Inflammatory macrophage treated with lipopolysaccharide for 4 hours (primary cell): ENCODE data around the gene DOP1B.
A peak's percentile ranks its signal among the peaks of the same experiment; 100 is the strongest.
"Not testable (repeated sequence)": the region's sequence is repeated elsewhere in the genome, so short reads cannot be mapped to it uniquely, and the experiment has no call there.

Experiments used
- DNase-seq: peaks from one replicate; pipeline ENCODE4 v3.0.0-alpha.2; 2020

DOP1B gene, protein sequence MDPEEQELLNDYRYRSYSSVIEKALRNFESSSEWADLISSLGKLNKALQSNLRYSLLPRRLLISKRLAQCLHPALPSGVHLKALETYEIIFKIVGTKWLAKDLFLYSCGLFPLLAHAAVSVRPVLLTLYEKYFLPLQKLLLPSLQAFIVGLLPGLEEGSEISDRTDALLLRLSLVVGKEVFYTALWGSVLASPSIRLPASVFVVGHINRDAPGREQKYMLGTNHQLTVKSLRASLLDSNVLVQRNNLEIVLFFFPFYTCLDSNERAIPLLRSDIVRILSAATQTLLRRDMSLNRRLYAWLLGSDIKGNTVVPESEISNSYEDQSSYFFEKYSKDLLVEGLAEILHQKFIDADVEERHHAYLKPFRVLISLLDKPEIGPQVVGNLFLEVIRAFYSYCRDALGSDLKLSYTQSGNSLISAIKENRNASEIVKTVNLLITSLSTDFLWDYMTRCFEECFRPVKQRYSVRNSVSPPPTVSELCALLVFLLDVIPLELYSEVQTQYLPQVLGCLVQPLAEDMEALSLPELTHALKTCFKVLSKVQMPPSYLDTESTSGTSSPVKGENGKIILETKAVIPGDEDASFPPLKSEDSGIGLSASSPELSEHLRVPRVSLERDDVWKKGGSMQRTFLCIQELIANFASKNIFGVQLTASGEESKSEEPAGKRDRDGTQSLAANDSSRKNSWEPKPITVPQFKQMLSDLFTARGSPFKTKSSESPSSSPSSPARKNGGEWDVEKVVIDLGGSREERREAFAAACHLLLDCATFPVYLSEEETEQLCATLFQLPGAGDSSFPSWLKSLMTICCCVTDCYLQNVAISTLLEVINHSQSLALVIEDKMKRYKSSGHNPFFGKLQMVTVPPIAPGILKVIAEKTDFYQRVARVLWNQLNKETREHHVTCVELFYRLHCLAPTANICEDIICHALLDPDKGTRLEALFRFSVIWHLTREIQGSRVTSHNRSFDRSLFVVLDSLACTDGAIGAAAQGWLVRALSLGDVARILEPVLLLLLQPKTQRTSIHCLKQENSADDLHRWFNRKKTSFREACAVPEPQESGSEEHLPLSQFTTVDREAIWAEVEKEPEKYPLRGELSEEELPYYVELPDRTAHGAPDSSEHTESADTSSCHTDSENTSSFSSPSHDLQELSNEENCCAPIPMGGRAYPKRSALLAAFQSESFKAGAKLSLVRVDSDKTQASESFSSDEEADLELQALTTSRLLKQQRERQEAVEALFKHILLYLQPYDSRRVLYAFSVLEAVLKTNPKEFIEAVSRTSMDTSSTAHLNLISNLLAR (N-terminal part only)

DNA sequence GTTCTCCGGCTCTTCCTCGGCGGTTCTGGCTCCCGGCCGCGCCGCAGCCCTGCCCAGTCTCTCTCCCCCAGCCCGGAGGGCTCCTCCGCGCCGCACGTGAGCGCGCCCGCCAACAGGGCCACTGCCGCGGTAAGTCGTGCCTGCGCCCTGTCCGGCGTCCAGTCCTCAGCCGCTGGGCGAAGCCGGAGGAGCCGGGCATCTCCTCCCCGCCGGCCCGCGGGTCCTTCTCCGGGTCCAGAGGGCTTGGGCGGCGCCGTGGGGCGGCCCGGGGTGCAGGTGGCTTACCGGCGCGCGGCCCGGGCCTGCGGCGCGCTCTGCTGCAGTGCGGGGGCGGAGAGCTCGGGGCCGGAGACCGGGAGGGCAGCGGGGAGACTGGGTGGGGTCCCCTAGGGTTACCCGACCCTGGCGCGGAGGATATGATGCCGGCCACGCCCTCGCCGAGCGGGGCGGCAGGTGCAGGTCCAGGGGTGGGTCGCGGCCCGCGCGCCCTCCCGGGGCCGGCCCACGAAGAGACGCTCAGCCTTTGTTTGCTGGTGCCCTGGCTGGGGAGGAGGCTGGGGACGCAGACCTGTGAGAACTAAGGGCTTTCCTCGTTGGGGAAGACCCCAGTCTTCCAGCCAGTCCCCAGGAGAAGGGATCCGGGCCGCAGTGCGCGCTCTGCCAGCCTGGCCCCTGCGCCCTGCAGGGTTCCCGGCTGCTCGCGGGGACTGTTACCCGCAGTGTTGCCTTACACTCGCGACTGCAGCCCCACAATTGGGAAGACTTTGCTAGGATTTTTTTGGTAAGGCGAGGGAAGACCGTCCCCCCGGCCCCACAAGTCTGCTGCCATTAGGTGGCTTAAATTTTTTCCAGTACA is at the start of gene DOP1B:
Gene DOP1B (plus strand): TSS at position 10 of the 856 bp plus-strand sequence. CDS start 7,910 bp downstream, outside the sequence.
- DNase-seq, result no peak

DNA sequence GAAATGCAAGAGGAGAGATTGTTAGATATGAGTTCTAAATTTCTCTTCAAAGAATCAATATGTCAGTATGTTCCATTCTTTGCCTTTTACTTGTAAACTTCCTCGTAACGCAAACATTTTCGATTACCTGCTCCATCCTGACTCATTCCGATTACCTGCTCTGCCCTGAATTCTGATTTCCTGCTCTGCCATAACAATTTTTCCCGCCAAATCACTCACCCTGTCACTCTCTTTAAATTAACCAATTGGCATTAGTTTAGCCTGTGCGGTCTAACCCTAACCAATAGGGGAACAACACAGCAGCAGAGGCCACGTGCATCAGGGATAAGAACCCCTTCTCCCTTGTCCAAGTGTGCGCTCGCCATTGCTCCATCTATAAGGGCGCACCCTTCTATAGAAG is 46.8 kb upstream of the DOP1B start:
- no peak for DNase-seq

DNA sequence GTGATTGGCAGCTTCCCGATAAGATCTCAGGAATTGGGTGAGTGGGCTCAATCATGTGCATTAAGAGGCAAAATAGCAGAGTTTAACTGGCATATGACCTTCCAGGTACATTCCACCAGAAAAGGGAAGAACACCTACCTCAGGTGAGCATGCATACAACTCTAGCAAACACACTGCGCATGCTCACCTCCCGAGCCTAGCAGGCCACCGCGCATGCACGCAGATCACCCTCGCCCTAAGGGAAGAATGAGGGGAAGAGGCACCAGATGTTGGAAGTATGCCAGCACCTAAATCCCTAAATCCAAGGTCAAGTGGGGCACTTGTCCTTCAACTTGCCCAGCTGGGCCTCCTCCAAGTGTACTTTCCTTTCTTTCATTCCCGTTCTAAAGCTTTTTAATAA is 45.4 kb upstream of the DOP1B start:
- DNase-seq, result no peak

DNA sequence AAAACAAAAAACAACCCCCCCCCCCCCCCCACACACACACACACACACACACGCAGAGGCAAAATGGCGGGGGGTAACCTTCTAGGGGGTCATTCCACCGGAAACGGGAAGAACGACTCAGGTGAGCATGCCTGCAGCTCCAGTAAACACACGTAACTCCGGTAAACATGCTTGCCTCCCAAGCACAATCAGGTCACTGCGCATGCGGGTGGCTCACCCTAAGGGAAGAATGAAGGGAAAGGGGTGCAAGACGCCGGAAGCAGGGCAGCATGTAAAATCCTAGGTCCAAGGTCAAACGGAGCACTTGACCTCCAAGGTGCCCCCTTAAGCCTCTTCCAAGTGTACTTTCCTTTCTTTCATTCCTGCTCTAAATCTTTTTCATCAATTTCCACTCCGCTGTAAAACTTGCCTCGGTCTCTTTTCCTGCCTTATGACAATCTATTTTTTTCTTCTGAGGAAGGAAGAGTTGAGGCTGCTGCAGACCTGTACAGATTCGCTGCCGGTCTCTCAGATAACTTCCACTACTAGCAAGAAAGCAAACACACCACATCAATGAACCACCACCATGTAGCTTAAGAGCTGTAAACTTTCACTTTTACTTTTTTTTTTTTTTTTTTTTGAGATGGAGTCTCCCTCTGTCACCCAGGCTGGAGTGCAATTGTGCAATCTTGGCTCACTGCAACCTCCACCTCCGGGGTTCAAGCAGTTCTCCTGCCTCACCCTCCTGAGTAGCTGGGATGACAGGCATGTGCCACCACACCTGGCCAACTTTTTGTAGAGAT is 42.8 kb upstream of the DOP1B start:
- DNase-seq, result peak; percentile 44

DNA sequence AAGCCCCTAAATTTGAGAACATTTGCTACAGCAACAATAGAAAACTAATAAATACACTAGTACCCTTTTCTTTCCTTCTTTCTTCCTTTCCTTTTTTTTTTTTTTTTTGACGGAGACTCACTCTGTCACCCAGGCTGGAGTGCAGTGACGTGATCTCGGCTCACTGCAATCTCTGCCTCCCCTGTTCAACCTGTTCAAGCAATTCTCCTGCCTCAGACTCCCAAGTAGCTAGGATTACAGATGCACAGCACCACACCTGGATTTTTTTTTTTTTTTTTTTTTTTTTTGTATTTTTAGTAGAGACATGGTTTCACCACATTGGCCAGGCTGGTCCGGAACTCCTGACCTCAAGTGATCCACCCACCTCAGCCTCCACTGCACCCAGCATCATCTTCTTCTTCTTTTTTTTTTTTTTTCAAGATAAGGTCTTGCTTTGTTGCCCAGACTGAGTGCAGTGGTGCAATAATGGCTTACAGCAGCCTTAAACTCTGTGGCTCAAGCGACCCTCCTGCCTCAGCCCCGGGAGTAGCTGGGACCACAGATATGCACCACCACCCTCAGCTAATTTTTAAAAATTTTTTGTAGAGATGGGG is 41.4 kb upstream of the DOP1B start:
- peak; percentile 33 for DNase-seq

DNA sequence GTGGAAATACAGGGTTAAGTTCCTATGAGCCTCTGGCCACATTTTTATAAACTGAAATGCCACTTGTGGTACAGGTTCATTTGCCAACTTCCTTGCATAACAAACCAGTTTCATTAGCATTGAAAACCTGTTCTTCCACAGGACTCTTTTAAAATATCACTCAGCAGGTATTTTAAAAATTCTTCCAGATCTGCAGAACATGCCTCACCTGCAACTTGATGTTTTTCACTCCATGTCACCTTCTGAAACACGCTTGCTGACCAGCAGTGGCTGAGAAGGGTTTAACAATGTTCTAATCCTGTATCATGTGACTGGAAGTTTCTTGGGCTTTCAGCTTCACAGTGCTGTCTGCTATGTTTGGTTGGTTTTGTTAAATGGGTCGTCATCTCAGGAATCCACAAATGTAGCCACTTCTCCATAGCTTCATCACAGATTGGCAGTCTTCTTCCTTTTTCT is 39.3 kb upstream of the DOP1B start:
- DNase-seq, result peak; percentile 27

DNA sequence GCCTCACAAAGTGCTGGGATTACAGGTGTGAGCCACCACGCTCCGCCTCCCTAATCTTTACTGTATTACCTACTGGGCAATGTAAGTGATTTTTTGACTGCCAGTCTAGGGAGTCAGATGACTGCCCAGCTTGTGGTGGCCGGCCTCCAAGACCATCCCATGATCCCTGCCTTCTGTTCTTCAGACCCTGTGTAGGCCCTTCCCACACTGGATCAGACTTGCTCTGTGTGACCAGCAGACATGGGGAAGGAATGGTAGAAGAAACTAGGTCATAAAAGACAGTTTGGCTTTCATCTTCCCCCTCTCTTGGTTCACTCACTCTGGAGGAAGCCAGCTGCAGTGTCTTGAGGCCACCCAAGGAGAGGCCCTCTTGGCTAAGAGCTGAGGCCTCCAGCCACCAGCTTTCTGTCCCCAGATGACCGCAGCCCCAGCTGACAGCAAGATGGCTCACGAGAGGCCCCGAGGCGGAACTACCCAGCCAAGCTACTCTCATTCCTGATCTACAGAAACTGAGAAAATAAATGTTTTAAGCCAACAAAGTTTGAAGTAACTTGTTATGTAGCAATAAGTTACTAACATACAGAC is 36.2 kb upstream of the DOP1B start:
- DNase-seq, result peak; percentile 35

DNA sequence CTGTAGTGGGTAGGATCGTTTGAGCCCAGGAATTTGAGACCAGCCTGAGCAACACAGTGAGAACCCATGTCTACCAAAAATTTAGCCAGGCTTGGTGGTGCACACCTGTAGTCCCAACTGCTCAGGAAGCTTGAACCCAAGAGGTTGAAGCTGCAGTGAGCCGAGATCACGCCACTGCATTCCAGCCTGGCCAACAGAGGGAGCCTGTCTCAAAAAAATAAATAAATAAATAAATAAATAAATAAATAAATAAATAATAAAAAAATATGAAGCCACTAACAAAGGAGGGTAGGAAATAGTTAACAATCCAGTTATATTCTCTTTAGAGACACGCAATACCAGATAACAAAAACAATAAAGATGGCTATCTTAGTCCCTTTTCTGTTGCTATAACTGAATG is 33.6 kb upstream of the DOP1B start:
- no peak for DNase-seq

DNA sequence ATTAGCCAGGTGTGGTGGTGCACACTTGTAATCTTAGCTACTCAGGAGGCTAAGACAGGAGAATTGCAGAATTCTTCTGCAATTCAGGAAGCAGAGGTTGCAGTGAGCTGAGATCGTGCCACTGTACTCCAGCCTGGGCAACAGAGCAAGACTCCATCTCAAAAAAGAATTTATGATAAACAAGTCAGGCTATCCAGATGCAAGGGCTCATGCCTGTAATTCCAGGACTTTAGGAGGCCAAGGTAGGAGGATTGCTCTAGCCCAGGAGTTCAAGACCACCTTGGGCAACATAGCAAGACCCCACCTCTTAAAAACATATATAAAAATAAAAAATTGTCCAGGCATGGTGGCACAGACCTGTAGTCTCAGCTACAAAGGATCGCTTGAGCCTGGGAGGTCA is 32.2 kb upstream of the DOP1B start:
- DNase-seq, result no peak

DNA sequence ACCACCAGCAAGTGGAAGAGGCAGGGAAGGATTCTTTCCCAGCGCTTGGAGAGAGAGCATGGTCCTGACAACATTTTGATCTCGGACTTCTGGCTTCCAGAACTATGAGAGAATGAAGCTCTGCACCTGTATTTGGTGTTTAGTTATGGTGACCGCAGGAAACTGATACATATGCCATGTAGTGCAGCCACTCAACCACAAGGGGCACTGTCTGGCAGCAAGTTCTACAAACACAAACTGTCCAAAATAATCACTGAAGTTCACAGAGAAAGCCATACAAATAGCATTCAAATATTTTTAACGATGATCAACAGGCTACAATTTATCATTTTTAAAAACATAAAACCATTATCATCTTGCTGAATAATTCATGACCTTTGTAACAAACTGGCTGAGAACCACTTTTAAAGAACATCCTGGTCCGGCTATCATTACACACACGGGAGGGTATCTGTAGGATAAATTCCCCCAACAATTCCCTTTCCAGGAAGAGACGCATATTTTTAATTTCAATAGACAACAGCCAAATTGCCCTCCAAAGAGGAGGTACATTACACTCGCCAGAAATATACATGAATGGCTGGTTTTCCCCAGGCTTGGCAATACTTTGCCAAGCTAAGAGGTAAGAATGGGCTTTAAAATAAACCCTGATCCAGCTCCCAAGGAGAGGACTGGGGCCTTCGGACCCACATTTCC is 31.0 kb upstream of the DOP1B start:
- DNase-seq, result peak; percentile 51

DNA sequence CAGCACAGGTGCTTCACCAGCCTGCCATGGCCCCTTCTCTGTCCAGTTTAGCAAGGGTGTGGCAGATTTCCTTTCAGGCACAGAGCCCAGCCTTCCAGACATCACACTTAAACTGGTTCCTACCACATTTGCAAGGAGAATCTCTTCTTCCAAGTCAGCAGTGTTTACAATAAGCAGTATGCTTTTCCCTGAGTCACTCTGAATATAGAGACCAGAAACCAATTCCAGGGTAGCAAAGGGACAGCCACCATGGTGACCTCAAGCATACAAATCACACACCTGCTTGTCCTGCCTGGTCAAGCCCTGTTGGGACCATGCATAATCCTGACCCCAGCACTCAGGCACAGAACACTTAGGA is 30.4 kb upstream of the DOP1B start:
- no peak for DNase-seq

DNA sequence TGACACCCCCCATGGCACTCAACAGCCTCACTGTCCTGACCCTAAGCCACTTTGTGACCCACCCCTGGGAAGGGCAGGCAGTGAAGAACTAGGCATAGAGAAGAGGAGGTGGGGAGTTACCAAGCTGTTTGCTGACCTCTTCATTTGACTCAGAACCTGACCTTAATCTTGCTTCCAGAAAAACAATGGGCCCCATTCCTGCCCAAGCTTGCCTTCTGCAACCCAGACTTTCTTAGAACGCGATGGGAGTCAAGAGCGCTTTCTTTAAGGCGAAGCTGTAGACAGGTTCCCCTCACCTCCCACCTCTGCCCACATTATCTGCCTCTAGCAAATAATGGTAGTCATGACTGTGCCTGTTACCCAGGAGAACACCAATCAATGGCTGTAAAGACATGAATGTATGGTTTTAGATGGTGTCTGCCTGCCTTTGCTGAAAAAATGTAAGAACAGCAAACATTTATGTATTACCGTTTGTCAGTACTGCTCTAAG is 30.0 kb upstream of the DOP1B start:
- DNase-seq, result no peak

DNA sequence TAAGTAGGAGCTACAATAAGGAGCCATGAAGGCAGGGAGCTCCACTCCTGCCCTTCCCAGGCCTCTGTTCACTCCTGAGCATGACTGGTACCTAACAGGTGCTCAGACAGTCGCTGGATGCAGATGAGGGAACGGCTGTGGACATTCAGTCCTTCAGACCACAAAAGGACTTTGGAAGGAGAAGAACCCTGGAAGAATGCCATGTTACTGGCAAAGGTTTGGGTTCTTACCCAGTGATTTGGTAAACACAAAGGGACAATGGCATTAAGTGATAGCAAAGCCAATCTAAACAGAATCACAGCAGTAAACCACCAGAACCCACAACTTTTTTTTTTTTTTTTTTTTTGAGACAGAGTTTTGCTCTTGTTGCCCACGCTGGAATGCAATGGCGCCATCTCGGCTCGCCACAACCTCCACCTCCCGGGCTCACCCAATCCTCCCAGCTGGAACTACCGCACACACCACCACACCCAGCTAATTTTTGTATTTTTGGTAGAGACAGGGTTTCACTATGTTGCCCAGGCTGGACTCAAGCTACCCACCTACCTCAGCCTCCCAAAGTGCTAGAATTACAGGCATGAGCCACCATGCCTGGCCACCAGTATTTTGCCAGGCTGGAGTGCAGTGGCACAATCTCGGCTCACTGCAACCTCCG is 29.2 kb upstream of the DOP1B start:
- DNase-seq, result no peak

DNA sequence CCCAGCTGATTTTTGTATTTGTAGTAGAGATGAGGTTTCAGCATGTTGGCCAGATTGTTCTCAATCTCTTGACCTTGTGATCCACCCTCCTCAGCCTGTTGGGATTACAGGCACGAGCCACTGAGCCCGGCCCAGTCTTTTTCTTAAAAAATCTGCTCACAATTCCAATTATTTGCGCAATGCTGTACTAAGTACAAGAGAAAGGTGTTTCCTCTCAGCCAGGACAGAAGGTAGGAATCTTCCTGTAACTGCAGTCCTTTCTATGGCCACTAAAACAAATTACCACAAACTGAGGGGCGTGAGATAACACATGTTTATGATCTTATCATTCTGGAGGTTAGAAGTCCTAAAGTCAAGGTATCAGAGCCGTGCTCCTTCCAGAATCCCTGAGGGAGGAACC is 28.6 kb upstream of the DOP1B start:
- no peak for DNase-seq

DNA sequence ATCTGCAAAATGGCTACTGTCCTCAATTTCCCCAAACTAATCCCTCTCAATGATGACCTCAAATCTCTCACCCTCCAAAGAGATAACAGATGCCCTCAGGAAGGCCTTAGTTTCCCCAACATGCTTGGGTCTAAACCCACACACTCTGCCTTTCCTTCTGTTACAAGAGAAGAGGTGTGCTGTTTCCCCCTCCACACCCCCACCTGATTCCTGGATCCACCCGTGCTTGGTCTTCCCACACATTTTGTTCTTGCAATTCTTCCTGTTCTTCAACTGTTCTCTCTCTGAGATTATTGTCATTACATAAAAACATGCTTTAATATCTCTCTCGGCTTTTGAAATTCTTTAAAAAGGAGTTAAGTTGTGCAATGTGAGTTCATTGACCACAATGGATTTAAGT is 27.4 kb upstream of the DOP1B start:
- no peak for DNase-seq

DNA sequence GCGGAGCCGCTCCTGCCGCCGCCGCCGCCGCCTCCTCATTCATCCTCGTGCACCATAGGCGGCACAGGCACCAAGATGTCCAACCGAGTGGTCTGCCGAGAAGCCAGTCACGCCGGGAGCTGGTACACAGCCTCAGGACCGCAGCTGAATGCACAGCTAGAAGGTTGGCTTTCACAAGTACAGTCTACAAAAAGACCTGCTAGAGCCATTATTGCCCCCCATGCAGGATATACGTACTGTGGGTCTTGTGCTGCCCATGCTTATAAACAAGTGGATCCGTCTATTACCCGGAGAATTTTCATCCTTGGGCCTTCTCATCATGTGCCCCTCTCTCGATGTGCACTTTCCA is 26.2 kb upstream of the DOP1B start:
- DNase-seq, result not testable (repeated sequence)

DNA sequence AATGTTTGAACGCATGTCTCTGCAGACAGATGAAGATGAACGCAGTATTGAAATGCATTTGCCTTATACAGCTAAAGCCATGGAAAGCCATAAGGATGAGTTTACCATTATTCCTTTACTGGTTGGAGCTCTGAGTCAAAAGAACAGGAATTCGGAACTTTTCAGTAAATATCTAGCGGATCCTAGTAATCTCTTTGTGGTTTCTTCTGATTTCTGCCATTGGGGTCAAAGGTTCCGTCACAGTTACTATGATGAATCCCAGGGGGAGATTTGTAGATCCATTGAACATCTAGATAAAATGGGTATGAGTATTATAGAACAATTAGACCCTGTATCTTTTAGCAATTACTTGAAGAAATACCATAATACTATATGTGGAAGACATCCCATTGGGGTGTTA is 25.8 kb upstream of the DOP1B start:
- not testable (repeated sequence) for DNase-seq

DNA sequence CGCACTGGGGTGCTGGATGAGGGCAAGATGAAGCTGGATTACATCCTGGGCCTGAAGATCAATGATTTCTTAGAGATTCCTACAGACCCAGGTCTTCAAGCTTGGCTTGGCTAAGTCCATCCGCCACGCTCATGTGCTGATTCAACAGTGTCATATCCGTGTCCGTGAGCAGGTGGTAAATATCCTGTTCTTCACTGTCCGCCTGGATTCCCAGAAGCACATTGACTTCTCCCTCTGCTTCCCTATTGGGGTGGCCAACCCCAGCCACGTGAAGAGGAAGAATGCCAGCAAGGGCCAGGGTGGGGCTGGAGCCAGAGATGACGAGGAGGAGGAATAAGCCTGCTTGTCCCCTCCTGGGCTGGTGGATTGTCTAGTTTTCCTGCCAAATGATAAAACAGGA is 23.9 kb upstream of the DOP1B start:
- DNase-seq, result peak; percentile 41

DNA sequence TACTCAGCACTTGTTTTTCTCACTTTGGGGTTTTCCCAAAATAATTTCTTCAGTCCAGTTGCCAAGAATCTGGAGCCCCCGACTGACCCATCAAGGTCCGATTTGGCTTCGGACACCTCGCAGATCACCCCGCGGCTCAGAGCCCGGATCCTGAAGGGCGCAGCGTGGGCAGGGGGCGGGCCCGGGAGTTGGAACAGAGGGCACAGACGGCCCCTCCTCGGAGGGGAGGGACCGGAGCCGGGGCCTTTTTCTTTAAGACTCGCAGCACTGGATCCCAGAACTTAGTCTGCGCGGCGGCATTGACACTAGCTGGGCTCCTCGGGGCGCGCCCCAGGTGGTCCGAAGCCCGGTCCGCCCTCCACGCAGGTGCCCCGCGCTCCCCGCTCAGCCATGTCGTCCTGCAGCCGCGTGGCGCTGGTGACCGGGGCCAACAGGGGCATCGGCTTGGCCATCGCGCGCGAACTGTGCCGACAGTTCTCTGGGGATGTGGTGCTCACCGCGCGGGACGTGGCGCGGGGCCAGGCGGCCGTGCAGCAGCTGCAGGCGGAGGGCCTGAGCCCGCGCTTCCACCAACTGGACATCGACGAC is 21.7 kb upstream of the DOP1B start, which contains the start of gene CBR3:
Gene CBR3 (plus strand): TSS at position 277 of the 588 bp plus-strand sequence. CDS start 114 bp downstream, at position 391.
- peak; percentile 63 for DNase-seq
